GM18505 (cell line): ENCODE data around the gene GLG1.

Source experiments
- ATAC-seq: cut with Tn5 transposase; IDR thresholded peaks from one replicate; pipeline ENCODE4 v1.9.1; 2021; ENCODE audit not compliant: unreplicated experiment
- POLR2A ChIP-seq: IDR thresholded peaks from 4 replicates; pipeline ENCODE4 v1.6.1; 2011; ENCODE audit warnings: borderline replicate concordance; ENCODE audit not compliant: insufficient read depth, insufficient read length; ENCODE audit errors: extremely low read depth

Gene GLG1

GRCh38 chr16:74575175-74575806, 31.6 kb downstream of the GLG1 start:
- TF ChIP-seq POLR2A = no peak

DNA sequence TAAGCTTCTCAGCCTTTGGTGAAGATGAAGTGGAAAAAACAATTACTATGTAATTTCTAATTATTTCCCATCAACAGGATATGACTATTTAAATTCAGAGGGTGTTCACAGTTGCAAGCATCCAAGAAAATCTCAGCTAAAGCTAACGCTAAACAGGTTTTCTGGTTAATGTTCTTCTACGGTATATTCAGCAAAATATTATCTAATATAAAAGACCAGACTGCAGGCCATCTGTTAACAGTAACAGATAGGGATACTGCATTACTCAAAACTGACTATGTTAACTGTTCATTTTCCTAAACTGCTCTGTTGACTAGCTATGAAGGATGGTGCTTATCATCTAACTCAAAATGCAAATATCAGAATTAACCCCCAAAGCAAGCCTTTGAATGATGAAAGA, 32.8 kb downstream of the GLG1 start:
- ATAC-seq = no peak
- TF ChIP-seq POLR2A = no peak

More at GRCh38 chr16:74575175-74575806, 31.6 kb downstream of the GLG1 start:
- no peak for ATAC-seq

DNA sequence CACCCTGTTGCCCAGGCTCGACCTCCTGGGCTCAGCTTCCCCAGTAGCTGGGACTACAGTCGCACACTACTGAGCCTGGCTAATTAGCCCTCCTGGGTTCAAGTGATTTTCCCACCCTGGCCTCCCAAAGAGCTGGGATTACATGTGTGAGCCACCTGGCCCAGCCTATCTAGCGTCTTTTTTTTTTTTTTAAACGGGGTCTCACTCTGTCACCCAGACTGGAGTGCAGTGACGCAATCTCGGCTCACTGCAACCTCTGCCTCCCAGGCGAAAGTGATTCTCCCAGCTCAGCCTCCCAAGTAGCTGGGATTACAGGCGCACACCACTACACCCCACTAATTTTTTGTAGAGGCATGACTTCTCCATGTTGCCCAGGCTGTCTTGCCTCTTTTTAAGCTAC, 33.3 kb downstream of the GLG1 start:
- ATAC-seq = no peak
- no peak for TF ChIP-seq POLR2A

- no peak for ATAC-seq
- TF ChIP-seq POLR2A = no peak
These were observed 36.3 kb downstream of the GLG1 start for GRCh38 chr16:74570412-74571301.

DNA sequence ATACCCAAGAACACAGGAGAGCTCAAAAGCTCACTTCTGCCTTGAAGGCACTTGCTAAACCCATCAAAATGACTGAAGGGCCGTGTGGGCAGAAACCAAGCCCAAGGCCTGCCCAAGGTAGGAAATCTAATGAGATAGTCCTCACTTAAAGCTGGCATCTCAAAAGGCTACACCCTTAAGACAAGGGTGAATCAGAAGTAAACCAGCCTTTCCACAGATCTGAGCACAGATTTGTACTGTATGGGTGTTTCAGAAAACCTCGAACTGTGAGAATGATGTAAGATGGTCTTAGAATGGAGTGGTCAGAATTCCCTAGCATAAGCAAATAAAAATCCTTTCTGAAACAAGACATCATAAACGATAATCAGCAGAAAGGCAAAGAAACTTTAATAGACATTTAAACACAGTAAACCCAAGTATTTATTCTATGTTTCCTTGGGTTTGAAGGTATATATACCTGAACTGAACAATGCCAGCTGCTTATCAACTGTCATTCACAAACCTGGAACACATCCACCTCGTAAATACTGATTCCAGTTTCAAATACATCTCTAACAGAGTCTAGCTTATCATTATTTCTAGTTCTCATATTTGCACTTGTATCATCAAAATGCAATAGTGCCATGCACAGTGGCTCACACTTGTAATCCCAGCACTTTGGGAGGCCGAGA, 37.8 kb downstream of the GLG1 start:
- ATAC-seq = no peak
- no peak for TF ChIP-seq POLR2A

DNA sequence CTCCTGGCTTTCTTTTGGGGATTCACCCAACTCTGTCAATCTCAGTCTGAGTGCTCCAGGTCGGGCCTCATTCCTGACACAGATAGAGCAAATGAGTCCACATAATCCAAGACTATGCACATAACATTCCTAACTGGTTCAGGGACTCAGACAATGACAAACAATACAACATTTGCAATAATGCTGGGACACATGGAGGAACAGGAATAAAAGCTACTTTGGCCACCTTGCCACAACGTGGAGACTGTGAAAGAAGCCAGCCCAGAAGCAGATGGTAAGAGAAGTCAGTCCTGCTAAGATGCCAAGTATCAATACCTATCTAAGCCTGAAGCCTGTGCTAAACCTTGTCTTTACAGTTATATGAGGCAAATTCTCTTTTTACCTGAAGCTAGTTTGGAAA, 39.0 kb downstream of the GLG1 start:
- TF ChIP-seq POLR2A = no peak

DNA sequence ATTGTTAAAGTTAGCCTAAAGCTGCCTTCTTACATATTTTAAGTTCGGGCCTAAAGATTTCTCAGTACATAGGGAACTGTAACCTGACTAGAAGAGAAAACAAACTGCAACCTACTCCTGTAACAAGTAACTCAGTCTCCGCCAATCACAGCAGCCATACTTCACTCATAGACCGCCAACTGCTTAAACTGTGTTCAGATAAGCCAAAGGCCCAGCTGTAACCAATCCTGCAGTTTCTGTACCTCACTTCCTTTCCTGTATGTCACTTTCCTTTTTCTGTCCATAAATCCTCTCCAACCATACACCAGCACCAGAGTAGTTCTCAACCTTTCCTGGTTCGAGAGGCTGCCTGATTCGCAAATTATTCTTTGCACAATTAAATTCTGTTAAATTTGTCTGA, 41.5 kb downstream of the GLG1 start:
- no peak for ATAC-seq
- TF ChIP-seq POLR2A = no peak

More for the DNA sequence above, 39.0 kb downstream of the GLG1 start:
- no peak for ATAC-seq

DNA sequence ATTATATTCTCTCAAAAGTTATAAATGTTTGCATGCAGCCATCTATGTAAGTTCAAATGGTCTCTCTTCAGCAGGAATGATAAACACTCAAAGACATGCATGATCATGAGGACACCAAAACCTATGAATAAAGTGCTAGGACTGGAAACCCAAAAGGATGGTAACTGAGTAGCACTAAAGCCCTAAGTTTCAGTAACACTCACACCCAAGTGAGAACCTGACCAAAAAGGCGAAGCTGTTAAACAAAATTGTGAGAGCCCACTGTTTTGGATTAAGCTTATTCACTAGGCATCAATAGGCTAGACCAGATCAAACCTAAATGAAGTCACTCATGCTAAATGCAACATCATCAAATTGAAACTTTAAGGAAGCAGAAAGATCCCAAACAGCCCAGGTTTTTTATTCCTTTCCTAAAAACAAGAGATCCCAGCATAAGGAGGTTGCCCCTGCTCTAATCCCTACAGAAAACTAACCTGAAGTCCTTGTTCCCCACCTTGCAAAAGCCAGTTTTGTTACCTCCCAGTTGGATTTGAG, 42.4 kb downstream of the GLG1 start:
- no peak for ATAC-seq
- TF ChIP-seq POLR2A = no peak

- no peak for ATAC-seq
- no peak for TF ChIP-seq POLR2A
These were observed 43.1 kb downstream of the GLG1 start for GRCh38 chr16:74563828-74564263.

- TF ChIP-seq POLR2A = no peak
- ATAC-seq = no peak
These were observed 44.8 kb downstream of the GLG1 start for GRCh38 chr16:74562117-74562516.

- no peak for ATAC-seq
- no peak for TF ChIP-seq POLR2A
These were observed 45.3 kb downstream of the GLG1 start for GRCh38 chr16:74561626-74562025.

DNA sequence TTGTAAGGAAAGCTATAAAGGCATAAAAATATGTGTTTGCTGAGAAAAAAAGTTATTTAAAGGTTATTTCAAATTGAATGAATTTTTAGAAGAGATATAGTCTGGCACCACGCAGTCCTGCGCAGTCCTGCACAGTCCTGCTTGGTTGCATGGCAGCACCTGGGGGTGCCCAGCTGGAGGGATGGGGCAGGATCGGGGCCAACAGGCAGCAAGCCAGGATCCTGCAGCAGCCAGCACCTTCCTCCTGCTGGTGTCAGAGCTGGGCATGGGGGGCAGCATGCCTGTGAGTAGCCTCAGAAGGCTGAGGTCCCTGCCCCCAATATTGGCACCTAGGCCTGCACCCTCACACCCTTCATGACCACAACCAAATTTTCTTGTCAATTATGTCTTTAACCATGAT, 46.0 kb downstream of the GLG1 start:
- TF ChIP-seq POLR2A = no peak
- no peak for ATAC-seq

- ATAC-seq = no peak
- no peak for TF ChIP-seq POLR2A
These were observed 48.0 kb downstream of the GLG1 start for GRCh38 chr16:74558873-74559272.
